ENCODE data around the gene WASHC3.
"Not testable (repeated sequence)": the region's sequence is repeated elsewhere in the genome, so short reads cannot be mapped to it uniquely, and the experiment has no call there.

WASHC3 gene

DNA sequence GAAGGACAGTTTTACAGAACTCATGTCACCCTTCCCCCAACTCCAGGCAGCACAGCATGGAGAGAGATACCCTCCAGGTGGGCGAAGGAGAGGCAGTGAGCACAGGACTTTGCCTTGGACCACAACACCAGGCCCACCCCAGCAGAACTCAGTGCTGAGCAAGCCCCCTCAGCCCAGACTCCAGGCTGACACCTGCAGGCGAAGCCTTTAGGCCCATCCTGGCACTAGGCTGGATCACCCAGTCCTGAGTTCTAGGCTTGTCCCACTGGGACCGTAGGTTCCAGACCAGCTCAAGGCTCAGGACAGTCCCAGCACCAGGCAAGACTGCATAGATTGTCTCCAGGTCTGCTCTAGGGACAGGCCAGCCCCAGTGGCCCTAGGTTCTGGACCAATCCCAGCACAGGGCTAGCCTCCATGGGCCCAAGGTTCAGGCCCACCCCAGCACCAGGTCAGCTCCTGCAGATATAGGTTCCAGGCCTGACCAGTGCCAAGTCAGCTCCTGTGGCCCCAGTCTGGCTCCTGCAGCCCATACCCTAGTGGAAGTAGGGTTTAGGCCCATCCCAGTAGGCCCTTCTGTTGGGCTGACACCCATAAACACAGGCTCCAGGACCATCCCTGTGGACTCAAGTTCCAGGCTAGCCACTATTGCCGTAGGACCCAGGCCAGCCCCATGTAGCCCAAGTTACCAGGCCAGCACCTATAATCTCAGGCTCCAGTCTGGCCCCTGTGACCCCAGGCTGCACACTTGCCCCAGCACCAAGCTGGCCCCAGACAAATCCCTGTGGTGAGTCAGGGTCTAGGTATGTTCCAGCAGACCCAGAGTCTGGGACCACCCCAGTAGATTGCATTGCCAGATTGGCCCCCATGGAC lies 9.4 kb downstream of the WASHC3 start:
- DNase-seq: no peak
- in situ Hi-C loops (cut with HindIII; ENCODE audit: low pct_ligation_motif_present, low pct_unique_long_range_greater_than_20kb, low sequenced_read_pairs): no loop called here

- in situ Hi-C loops (cut with HindIII; ENCODE audit: low pct_ligation_motif_present, low pct_unique_long_range_greater_than_20kb, low sequenced_read_pairs): no loop called here
- no peak for DNase-seq
These were observed 10.3 kb downstream of the WASHC3 start for GRCh38 chr12:102051431-102051965.

DNA sequence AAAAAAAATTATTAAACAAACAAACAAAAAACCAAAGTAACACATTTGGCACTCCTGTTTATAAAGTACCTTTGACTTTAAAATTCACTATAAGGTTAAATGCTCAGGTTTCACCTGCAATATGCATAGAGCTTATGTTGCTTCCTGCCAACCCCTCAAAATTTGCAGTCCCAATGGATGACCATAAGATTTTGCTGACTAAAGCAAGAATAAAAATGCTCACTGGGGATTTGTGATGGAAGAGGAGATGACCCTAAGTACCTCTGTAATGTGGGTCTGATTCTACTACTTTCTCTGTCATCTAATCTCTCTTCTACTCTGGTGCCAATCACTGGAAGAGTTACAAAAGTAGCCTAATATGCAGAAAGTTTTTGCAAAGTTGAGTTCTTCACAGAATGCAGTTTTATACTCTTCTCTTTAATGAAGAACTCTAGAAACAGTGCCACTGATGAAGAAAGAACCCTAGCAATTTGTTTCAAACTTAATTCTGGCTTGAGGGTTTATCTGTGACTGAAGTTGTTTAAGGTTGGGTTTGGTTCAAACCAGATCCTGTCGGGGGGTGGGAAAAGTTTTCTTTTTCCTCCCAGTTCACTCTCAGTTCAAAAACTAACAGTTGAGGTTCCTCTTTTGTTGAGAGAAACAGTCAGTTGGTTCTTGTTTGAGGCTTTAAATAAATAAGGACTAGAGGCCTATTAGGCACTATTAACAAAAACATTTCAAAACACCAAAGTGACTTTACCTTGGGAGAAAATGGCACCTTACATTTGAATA lies 10.9 kb downstream of the WASHC3 start:
- no peak for DNase-seq
- in situ Hi-C loops (cut with HindIII; ENCODE audit: low pct_ligation_motif_present, low pct_unique_long_range_greater_than_20kb, low sequenced_read_pairs): no loop called here

GRCh38 chr12:102043928-102044327 lies 17.9 kb downstream of the WASHC3 start:
- in situ Hi-C loops (cut with HindIII; ENCODE audit: low pct_ligation_motif_present, low pct_unique_long_range_greater_than_20kb, low sequenced_read_pairs): no loop called here
- DNase-seq: no peak

GRCh38 chr12:102033991-102034745 lies 27.6 kb downstream of the WASHC3 start:
- DNase-seq: no peak
- in situ Hi-C loops (cut with HindIII; ENCODE audit: low pct_ligation_motif_present, low pct_unique_long_range_greater_than_20kb, low sequenced_read_pairs): no loop called here

- in situ Hi-C loops (cut with HindIII; ENCODE audit: low pct_ligation_motif_present, low pct_unique_long_range_greater_than_20kb, low sequenced_read_pairs): no loop called here
- no peak for DNase-seq
These were observed 29.9 kb downstream of the WASHC3 start for GRCh38 chr12:102031852-102032251.

GRCh38 chr12:102029141-102029540 lies 32.6 kb downstream of the WASHC3 start:
- no peak for DNase-seq
- in situ Hi-C loops (cut with HindIII; ENCODE audit: low pct_ligation_motif_present, low pct_unique_long_range_greater_than_20kb, low sequenced_read_pairs): no loop called here

- DNase-seq: no peak
- in situ Hi-C loops (cut with HindIII; ENCODE audit: low pct_ligation_motif_present, low pct_unique_long_range_greater_than_20kb, low sequenced_read_pairs): no loop called here
These were observed 35.1 kb downstream of the WASHC3 start for GRCh38 chr12:102026728-102027127.

- in situ Hi-C loops (cut with HindIII; ENCODE audit: low pct_ligation_motif_present, low pct_unique_long_range_greater_than_20kb, low sequenced_read_pairs): no loop called here
- no peak for DNase-seq
These were observed 37.0 kb downstream of the WASHC3 start for GRCh38 chr12:102024765-102025164.

DNA sequence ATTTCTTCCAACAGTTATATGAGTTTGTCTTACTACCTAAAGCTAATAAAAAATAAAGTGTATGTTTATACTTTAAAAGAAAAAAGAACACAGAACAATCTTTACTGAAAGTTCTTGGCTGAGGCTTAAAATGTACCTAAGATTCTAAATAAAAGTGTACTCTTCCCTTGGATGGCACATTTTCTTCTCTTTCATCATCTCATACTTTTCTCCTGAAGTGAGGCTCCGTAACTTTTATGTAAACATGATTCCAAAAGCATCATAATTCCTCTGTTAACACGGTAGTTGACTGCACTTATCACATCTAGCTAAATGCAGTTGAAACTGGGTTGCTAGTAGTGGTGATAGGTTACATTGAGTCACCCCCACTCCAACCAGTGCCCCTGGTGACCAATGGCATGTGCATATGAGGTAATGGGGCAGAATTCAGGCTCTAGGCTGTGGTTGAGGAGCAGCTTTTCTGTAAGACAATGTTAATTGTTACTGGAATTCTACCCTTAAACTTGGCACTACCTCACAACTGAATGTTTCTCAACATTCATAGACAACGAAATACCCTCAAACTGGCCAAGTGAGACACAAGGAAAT lies 38.4 kb downstream of the WASHC3 start:
- peak; percentile 37 for DNase-seq

DNA sequence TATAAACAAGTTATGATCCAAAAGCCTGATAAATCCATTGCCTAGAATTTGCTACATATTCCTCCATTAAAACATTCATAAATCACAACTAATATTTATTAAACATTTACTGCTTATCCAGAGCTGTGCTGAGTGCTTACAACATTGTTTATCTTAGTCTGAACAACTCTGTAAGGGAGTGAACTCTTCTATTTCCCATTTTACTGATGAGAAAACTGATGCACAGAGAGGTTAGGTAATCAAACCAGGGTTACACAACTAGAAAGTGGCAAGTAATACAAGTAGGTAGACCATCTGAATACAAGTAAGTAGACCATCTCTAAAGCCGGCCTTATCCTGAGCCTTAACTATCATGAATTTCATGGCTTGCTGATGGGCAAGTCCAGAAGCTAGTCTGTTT lies 39.5 kb downstream of the WASHC3 start:
- in situ Hi-C loops (cut with HindIII; ENCODE audit: low pct_ligation_motif_present, low pct_unique_long_range_greater_than_20kb, low sequenced_read_pairs): no loop called here
- no peak for DNase-seq

More for the DNA sequence above, 38.4 kb downstream of the WASHC3 start:
- in situ Hi-C loops (cut with HindIII; ENCODE audit: low pct_ligation_motif_present, low pct_unique_long_range_greater_than_20kb, low sequenced_read_pairs): no loop called here

DNA sequence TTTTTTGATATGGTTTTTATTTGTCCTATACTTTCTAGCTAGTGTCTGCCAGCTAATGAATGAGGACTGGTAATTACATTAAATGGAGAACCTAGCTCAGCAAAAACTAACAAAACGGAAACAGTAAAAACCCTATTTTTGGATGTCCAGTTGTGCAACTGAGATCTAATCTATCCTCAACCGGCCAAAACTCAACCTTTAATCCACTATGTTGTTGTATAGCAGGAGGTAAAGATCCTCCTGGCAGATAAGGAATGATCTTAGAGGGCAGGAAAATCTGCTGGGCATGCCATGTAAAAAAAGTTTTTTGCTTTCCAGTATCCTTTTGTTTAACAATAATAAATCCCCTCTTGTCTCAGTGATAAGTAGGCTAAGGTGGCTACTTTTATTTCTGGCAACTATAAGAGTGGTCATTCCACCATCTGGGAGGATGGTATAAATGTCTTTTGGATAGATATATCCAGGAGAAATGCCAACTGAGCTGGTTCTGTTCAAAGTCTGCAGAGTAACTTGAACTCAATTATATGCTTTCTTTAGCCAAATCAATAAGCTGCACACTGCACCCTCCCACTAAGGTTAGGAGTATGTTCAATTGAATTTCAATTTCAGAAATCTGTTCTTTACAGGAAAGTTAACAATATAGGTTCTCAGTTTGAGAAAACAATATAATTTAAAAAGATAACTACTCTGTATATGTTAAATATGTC lies 40.1 kb downstream of the WASHC3 start:
- in situ Hi-C loops (cut with HindIII; ENCODE audit: low pct_ligation_motif_present, low pct_unique_long_range_greater_than_20kb, low sequenced_read_pairs): no loop called here
- DNase-seq: no peak

GRCh38 chr12:102018607-102019006 lies 43.2 kb downstream of the WASHC3 start:
- DNase-seq; in situ Hi-C loops (cut with HindIII; ENCODE audit: low pct_ligation_motif_present, low pct_unique_long_range_greater_than_20kb, low sequenced_read_pairs): not testable (repeated sequence)

GRCh38 chr12:102016472-102016871 lies 45.3 kb downstream of the WASHC3 start:
- DNase-seq: no peak
- in situ Hi-C loops (cut with HindIII; ENCODE audit: low pct_ligation_motif_present, low pct_unique_long_range_greater_than_20kb, low sequenced_read_pairs): no loop called here

GRCh38 chr12:102010265-102010994 lies 51.4 kb downstream of the WASHC3 start:
- in situ Hi-C loops (cut with HindIII; ENCODE audit: low pct_ligation_motif_present, low pct_unique_long_range_greater_than_20kb, low sequenced_read_pairs): no loop called here
- DNase-seq: no peak

- in situ Hi-C loops (cut with HindIII; ENCODE audit: low pct_ligation_motif_present, low pct_unique_long_range_greater_than_20kb, low sequenced_read_pairs): no loop called here
- DNase-seq: no peak
These were observed 52.0 kb downstream of the WASHC3 start for GRCh38 chr12:102009796-102010195.

DNA sequence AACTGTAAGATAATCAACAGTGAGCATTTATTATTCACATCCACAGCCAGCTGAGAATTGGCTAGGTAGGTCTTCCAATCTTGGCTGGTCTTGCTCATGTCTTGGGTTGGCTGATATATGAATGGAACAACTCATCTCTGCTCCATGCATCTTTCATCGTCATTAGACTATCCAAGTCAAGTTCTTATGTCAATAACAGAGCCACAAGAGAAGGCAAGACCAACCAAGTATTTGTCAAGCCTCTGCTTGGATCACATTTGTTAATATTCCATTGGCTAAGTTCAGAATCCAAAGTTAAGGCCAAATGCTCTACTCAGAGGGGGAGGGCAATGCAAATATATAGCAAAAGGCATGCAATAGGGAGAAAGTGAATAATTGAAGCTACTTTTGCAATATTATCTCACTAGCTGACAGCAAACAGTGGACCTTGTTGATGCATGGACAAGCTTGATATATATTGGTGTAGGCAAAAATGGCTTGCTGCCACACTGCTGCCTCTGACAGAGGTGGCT lies 53.1 kb downstream of the WASHC3 start:
- in situ Hi-C loops (cut with HindIII; ENCODE audit: low pct_ligation_motif_present, low pct_unique_long_range_greater_than_20kb, low sequenced_read_pairs): no loop called here
- DNase-seq: no peak
